A673 (cell line): ENCODE data around the gene EPN1.

ENCODE experiments used
- CTCF ChIP-seq: fragments of 300-800, 200-600 bp; sonication (generic); conservative IDR thresholded peaks from 2 replicates; pipeline ENCODE4 v1.5.1; 2017; ENCODE audit warnings: low read depth, mild to moderate bottlenecking, antibody characterized with exemption, low read length, moderate library complexity, mixed read lengths
- EZH2 ChIP-seq: fragments of 200-600 bp; sonication (generic); IDR thresholded peaks from 2 replicates; pipeline ENCODE4 v1.6.1; 2017; ENCODE audit warnings: borderline replicate concordance, low read depth, mild to moderate bottlenecking, mixed read lengths, antibody characterized with exemption, low read length; ENCODE audit not compliant: poor library complexity, severe bottlenecking

- no peak for TF ChIP-seq CTCF
- no peak for TF ChIP-seq EZH2
These were observed 34.2 kb upstream of the EPN1 start, which contains the start of gene ZNF580 for GRCh38 chr19:55640577-55641425.
